Measurements from ENCODE around the gene USP46.

USP46 gene

GRCh38 chr4:52546449-52546848, 112.7 kb downstream of the USP46 start:
- H3K9ac ChIP-seq, result no peak overlapping the region
- H3K27ac ChIP-seq, result no peak overlapping the region
- H3K9me3 ChIP-seq, result no peaks in the 10 kb centered on the region
- H3K36me3 ChIP-seq, result no peaks in the 10 kb centered on the region
- no peaks in the 10 kb centered on the region for H3K27me3 ChIP-seq
- no peaks in the 10 kb centered on the region for H4K20me1 ChIP-seq
- no peaks in the 10 kb centered on the region for H3K4me1 ChIP-seq
- no peak overlapping the region for H3K4me3 ChIP-seq
- H3K4me2 ChIP-seq, result no peak overlapping the region
- no peak for TF ChIP-seq Cebpa-rat (IDR thresholded peaks at IDR 0.05)

DNA sequence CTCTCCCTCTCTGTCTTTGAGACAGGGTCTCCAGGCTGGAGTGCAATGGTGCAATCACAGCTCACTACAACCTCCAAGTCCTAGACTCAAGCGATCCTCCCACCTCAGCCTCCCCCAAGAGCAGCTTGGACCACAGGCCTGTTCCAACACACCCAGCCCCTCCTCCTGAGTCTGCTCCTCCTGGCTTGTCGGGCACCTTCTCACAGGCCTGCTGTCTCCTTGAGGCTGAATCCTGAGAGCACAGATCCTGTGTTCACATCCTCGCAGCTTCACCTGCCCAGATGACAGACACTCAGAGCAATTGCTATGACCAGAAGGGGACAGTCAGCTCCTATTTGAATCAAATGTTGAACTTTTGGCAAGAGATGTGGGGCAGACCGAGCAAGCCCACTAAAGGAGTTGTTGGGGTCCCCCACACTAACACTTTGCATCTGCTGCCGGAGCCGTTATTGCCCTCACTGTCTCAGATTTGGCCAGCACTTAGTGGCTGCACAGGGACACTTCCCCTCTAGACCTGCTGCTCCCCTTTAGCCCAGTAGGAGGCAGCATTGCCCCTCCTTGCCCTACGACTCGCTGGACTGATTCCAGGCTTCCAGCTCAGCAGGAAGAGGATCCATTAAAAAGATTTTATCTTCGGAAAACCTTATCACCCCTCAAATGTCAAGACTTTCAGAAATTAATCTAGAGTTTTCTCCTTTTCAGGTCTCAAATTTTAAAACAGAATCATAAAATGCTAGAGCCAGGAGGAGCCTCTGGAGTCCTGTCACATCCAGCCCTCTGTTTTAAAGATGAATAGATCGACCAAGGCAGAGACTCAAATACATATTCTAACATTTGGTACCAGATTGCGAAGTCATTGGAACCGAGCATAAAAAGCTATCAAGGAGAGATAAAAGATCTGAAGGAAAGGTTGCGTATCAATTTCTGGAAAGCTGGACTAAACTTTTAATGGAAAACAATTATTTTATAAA, 113.7 kb downstream of the USP46 start:
- Histone ChIP-seq H4K20me1 (no peaks in the 10 kb centered on the region), H3K9me3 (no peaks in the 10 kb centered on the region), H3K27me3 (no peaks in the 10 kb centered on the region), H3K27ac (no peak overlapping the region), H3K36me3 (no peaks in the 10 kb centered on the region), H3K9ac (no peak overlapping the region), H3K4me3 (no peak overlapping the region), H3K4me1 (no peaks in the 10 kb centered on the region), H3K4me2 (no peak overlapping the region)
- no peak for TF ChIP-seq Cebpa-rat (IDR thresholded peaks at IDR 0.05)
